Measurements from ENCODE around the gene LRRN4CL.
A peak's percentile ranks its signal among the peaks of the same experiment; 100 is the strongest.

The LRRN4CL gene

DNA sequence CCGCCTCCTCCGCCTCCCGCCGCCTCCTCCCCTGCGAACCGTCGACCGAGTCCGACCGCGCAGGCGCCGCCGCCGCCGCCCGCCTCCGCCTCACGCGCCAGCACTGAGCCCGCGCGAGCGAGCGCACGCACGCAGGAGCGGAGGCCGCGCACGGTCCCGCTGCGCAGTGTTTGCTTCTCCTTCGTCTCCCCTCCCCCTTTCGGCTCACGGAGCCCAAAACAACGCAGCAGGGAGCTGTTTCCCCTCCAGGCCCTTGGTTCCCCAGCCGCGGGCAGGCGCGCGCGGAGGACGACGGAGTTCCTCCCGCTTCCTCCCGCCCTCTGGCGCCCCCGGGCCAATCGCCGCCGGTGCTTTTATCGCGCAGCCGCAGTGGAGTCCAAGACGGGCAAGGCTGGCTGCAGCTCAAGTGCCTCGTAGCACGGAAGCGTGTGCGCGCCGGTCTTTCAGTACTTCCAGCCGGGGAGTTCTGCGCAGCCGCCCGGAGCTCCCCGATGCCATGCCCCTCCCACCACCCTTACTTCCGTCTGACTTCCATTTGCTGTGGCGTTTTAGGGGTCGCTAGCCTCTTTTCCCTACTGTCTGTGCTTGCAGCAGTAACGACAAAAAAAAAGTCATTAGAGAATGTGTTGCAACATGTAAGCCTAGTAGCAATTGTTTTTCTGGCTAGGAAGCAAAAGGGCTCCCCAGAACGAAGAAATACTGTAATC lies 38.0 kb upstream of the LRRN4CL start, which contains the start of gene HNRNPUL2:
TSS of gene HNRNPUL2 (minus strand) at position 293 of the 707 bp plus-strand sequence. CDS start 301 bp downstream, outside the sequence.
- TF ChIP-seq, protein P1, sequence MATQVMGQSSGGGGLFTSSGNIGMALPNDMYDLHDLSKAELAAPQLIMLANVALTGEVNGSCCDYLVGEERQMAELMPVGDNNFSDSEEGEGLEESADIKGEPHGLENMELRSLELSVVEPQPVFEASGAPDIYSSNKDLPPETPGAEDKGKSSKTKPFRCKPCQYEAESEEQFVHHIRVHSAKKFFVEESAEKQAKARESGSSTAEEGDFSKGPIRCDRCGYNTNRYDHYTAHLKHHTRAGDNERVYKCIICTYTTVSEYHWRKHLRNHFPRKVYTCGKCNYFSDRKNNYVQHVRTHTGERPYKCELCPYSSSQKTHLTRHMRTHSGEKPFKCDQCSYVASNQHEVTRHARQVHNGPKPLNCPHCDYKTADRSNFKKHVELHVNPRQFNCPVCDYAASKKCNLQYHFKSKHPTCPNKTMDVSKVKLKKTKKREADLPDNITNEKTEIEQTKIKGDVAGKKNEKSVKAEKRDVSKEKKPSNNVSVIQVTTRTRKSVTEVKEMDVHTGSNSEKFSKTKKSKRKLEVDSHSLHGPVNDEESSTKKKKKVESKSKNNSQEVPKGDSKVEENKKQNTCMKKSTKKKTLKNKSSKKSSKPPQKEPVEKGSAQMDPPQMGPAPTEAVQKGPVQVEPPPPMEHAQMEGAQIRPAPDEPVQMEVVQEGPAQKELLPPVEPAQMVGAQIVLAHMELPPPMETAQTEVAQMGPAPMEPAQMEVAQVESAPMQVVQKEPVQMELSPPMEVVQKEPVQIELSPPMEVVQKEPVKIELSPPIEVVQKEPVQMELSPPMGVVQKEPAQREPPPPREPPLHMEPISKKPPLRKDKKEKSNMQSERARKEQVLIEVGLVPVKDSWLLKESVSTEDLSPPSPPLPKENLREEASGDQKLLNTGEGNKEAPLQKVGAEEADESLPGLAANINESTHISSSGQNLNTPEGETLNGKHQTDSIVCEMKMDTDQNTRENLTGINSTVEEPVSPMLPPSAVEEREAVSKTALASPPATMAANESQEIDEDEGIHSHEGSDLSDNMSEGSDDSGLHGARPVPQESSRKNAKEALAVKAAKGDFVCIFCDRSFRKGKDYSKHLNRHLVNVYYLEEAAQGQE (IDR thresholded peaks at IDR 0.05; ENCODE audit: low read depth) = no peak
- TF ChIP-seq NFIC (IDR thresholded peaks at IDR 0.05) (no peak), CEBPB (IDR thresholded peaks at IDR 0.05) (no peak), ZBTB7A (IDR thresholded peaks at IDR 0.05; ENCODE audit: low read depth) (no peak), TAF1 (IDR thresholded peaks at IDR 0.05; ENCODE audit: low read depth) (peak; percentile 57; the same call in 1 of the 2 replicates), TEAD4 (IDR thresholded peaks at IDR 0.05) (no peak; the same call in 1 of the 2 replicates), FOXM1 (IDR thresholded peaks at IDR 0.05; ENCODE audit: borderline replicate concordance, low read depth) (no peak), YY1 (IDR thresholded peaks at IDR 0.05; ENCODE audit: low read depth) (peak; percentile 62; the same call in 1 of the 2 replicates), RAD21 (IDR thresholded peaks at IDR 0.05; ENCODE audit: low read depth) (no peak; the same call in 1 of the 2 replicates), CREB1 (IDR thresholded peaks at IDR 0.05; ENCODE audit: low read depth) (no peak; the same call in 1 of the 2 replicates), EP300 (IDR thresholded peaks at IDR 0.05; ENCODE audit: borderline replicate concordance) (peak; percentile 26; the same call in 1 of the 2 replicates), EGR1 (IDR thresholded peaks at IDR 0.05) (peak; percentile 71), TCF12 (IDR thresholded peaks at IDR 0.05; ENCODE audit: low read depth) (no peak; the same call in 1 of the 2 replicates)
- TF ChIP-seq, protein P2, sequence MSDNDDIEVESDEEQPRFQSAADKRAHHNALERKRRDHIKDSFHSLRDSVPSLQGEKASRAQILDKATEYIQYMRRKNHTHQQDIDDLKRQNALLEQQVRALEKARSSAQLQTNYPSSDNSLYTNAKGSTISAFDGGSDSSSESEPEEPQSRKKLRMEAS (IDR thresholded peaks at IDR 0.05) = peak; percentile 95
- TF ChIP-seq, protein P3, sequence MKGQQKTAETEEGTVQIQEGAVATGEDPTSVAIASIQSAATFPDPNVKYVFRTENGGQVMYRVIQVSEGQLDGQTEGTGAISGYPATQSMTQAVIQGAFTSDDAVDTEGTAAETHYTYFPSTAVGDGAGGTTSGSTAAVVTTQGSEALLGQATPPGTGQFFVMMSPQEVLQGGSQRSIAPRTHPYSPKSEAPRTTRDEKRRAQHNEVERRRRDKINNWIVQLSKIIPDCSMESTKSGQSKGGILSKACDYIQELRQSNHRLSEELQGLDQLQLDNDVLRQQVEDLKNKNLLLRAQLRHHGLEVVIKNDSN (IDR thresholded peaks at IDR 0.05) = no peak

DNA sequence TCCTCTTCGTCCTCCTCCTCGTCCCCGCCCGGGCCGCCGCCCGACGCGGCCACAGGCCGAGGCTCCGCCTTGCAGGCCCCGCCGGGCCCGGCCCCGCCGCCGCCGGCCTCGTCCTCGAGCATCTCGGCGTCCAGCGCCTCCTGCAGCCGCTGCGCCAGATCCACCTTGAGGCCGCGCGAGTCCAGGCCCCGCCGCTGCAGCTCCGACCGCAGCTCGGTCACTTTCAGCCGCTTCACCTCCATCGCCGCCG lies 37.5 kb upstream of the LRRN4CL start:
- TF ChIP-seq RAD21 (IDR thresholded peaks at IDR 0.05; ENCODE audit: low read depth) = no peak
- TF ChIP-seq CREB1 (IDR thresholded peaks at IDR 0.05; ENCODE audit: low read depth) = no peak
- no peak for TF ChIP-seq TAF1 (IDR thresholded peaks at IDR 0.05; ENCODE audit: low read depth)
- TF ChIP-seq YY1 (IDR thresholded peaks at IDR 0.05; ENCODE audit: low read depth) = no peak
- TF ChIP-seq EGR1 (IDR thresholded peaks at IDR 0.05) = no peak
- TF ChIP-seq CEBPB (IDR thresholded peaks at IDR 0.05) = no peak
- TF ChIP-seq, protein P1 (IDR thresholded peaks at IDR 0.05; ENCODE audit: low read depth) = no peak
- TF ChIP-seq, protein P3 (IDR thresholded peaks at IDR 0.05) = no peak
- no peak for TF ChIP-seq FOXM1 (IDR thresholded peaks at IDR 0.05; ENCODE audit: borderline replicate concordance, low read depth)
- TF ChIP-seq, protein P2 (IDR thresholded peaks at IDR 0.05) = no peak
- TF ChIP-seq TEAD4 (IDR thresholded peaks at IDR 0.05) = no peak
- TF ChIP-seq ZBTB7A (IDR thresholded peaks at IDR 0.05; ENCODE audit: low read depth) = no peak
- no peak for TF ChIP-seq EP300 (IDR thresholded peaks at IDR 0.05; ENCODE audit: borderline replicate concordance)
- no peak for TF ChIP-seq TCF12 (IDR thresholded peaks at IDR 0.05; ENCODE audit: low read depth)
- TF ChIP-seq NFIC (IDR thresholded peaks at IDR 0.05) = no peak

DNA sequence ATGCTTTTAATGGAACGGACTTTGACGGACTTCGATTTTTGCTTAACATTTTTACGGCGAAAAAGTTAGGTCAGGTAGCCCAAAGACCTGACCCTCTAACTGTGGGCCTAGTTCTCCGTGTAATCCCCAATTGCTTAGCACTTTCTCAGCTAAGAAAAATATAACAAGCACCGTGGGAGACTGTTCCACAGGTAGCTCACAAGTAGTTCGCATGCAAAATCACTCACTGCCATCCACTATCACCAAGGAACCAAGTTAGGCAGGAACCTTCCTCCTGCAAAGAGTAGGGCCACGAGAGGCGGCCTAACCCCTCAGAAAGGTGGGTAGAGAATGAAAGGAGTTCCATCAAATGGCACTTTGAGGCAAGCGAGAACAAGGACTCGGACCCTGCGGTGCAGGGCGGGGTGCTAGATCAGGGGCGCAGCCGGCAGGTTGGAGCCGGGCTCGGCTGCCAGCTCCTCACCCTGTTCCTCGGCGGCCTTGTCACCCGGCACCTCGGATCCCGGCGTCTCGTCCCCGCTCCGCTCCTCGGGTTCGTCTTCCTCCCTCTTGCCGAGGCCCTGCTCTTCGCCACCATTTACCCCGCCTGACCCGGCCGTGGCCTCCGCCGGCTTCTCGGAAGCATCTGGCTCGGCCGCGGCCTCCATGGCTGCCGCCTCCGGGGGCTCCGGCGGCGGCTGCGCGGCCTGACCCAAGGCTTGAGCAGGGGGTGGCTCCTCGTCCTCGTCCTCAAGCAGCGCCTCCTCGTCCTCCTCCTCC lies 37.0 kb upstream of the LRRN4CL start:
- TF ChIP-seq YY1 (IDR thresholded peaks at IDR 0.05; ENCODE audit: low read depth) = no peak

DNA sequence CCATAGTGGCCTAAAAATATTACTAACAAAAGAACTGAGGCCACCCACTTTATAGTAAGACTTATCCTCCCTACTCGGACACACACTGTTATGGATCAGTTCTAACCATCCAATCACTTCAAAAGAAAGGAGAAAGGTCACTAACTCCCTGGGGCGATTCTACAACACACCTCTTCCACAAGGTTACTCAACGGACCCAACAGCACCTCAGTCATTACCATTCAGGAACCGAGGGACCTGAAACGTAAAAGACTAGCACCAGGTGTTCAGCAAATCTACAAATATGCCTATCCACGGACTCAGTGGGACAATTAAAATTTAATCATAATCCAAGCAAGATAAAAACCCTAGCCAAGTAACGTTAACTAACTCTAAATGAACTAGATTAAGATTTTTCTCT lies 36.3 kb upstream of the LRRN4CL start:
- TF ChIP-seq CREB1 (IDR thresholded peaks at IDR 0.05; ENCODE audit: low read depth) = no peak
- no peak for TF ChIP-seq TAF1 (IDR thresholded peaks at IDR 0.05; ENCODE audit: low read depth)
- TF ChIP-seq RAD21 (IDR thresholded peaks at IDR 0.05; ENCODE audit: low read depth) = no peak
- TF ChIP-seq TCF12 (IDR thresholded peaks at IDR 0.05; ENCODE audit: low read depth) = no peak

DNA sequence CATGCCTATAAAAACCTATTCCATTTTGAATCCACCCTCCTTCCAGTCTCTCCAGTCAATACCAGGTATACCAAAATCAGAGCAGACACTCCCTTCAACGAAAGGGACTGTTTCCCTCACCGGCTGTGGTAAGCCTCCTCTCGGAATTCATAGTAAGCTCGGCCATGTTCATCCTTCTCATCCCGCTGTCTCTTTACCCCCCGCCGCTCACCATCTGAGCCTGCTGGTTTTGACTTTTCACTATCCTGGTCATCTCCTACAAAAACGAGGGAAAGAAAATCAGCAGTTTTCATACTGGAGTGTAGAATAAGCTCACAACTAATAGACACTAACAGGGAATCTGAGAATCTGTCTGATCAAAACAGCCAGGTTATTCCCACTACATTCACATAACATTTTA lies 34.8 kb upstream of the LRRN4CL start:
- no peak for TF ChIP-seq FOXM1 (IDR thresholded peaks at IDR 0.05; ENCODE audit: borderline replicate concordance, low read depth)
- TF ChIP-seq RAD21 (IDR thresholded peaks at IDR 0.05; ENCODE audit: low read depth) = no peak
- no peak for TF ChIP-seq CREB1 (IDR thresholded peaks at IDR 0.05; ENCODE audit: low read depth)
- no peak for TF ChIP-seq TAF1 (IDR thresholded peaks at IDR 0.05; ENCODE audit: low read depth)
- TF ChIP-seq EP300 (IDR thresholded peaks at IDR 0.05; ENCODE audit: borderline replicate concordance) = no peak
- TF ChIP-seq EGR1 (IDR thresholded peaks at IDR 0.05) = no peak
- TF ChIP-seq, protein P3 (IDR thresholded peaks at IDR 0.05) = no peak
- TF ChIP-seq, protein P1 (IDR thresholded peaks at IDR 0.05; ENCODE audit: low read depth) = no peak
- TF ChIP-seq, protein P2 (IDR thresholded peaks at IDR 0.05) = no peak
- TF ChIP-seq TEAD4 (IDR thresholded peaks at IDR 0.05) = no peak
- no peak for TF ChIP-seq NFIC (IDR thresholded peaks at IDR 0.05)
